ENCODE results near the gene SH3BP2.

SH3BP2 gene

GRCh38 chr4:2858451-2859217 lies 65.7 kb downstream of the SH3BP2 start:
- no peak for DNase-seq

DNA sequence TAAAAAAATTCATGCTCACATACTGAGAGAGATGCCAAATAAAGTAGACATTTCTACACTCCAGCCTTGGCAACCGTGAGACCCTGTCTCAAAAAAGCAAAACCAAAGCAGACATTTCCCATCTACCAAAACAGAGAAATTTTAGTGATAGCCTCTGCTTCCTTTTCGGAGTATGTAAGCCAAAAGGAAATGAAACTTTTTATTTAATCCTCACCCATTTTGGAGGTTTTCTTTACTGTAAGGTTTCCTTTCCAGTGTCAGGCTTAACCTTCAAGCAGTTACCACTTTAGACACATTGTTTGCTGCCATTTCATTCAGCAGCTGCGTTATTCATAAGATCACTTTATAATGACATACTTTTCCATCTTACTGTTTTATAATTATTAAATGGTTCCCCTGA lies 66.6 kb downstream of the SH3BP2 start:
- no peak for DNase-seq

DNA sequence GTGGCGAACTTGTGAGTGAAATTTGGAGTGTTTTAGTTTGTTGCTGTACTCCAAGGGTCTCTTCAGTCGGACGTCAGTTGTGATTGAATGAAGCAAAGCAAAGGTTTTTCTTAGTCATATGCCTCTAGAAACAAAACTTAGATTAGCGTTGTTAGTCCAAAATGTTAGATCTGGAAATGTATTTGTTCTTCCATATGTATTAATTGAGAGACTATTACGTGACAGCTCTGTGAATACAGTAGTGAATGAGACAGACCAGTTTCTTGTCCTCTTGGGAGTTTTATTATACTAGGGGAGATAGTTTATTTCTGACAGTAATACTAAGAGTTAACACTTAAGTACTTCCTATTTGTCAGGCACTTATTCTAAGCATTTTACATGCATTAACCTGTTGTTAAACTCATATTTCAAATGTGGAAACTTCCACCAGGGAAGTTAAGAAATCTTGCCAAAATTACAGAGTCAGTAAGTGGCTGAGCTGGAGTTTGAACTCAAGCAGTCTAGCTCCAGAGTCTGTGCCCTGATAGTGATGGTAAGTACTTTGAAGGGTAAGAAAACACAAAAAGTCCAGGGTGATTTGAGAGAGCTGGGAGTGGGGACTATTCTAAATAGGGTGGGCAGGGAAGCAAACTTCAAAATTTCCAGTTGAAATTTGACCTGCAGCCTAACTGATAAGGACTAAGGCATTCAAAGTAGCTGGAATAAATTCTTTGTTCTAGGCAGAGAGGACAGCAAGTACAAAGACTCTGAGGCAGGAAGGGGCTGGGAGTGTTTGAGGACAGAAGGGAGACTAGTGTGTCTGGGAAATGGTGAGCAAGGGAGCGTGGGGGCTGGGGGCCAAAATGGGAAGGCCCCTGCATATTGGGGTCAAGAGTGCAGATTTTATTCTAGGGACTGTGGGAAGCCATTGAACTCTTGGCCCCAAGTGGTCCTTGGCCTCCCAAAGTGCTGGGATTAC lies 67.8 kb downstream of the SH3BP2 start:
- no peak for DNase-seq

GRCh38 chr4:2861631-2862436 lies 68.9 kb downstream of the SH3BP2 start:
- DNase-seq: no peak

DNA sequence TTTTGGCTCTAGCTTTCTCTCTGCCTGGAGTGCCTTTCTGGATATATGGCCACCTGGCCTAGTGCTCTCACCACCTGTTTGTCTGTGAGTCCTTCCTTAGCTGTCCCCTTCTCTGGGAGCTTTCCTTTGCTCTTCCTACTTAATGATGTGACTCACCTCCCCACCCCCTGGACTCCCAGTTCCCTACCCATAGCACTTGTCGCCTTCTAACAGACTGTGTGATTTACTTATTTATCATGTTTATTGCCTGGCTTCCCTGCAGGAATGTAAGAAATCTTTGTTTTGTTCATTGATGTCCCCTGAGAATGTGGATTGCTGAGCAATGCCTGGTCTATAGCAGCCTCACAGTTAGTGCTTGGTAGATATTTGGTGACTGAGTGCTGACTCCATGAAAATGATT lies 69.6 kb downstream of the SH3BP2 start:
- DNase-seq: no peak

DNA sequence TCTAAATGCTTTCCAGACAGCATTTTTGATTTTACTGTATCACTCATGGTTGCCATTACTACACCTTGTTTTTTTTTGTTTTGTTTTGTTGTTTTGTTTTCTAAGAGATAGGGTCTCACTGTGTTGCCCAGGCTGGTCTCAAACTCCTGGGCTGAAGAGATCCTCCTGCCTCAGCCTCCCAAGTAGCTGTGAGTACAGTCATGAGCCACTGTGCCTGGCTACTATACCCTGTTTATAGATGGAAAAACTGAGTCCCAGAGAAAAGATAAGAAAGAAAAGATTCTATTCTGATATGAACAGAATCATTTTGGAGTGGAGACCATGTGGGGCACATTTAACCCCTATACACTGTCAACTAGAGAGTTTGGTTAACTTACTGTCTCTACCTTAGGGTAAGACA lies 70.8 kb downstream of the SH3BP2 start:
- no peak for DNase-seq

- DNase-seq: no peak
These were observed 72.4 kb downstream of the SH3BP2 start for GRCh38 chr4:2865196-2865780.

DNA sequence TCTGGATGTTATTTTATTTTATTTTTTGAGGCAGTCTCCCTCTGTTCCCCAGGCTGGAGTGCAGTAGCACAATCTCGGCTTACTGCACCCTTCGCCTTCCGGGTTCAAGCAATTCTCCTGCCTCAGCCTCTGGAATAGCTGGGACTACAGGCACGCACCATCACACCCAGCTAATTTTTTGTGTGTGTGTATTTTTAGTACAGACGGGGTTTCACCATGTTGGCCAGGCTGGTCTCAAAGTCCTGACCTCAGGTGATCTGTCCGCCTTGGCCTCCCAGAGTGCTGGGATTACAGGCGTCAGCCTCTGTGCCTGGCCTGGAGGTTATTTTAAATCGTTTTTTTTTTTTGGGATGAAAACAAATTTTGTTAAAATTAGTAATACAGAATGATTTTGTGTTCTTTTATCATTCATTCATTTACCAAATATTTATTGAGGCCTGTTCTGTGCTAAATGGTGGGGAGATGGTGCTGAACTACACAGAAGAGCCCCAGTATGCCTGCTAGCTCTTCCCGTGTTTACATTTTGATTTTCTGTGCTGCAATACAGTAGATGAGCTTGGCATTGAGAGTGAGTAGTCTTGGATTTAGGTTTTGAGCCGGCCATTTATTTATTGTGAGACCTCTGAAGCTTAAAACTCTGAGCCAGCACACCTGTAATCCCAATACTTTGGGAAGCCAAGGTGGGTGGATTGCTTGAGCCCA lies 73.4 kb downstream of the SH3BP2 start:
- DNase-seq: no peak

- no peak for DNase-seq
These were observed 74.0 kb downstream of the SH3BP2 start for GRCh38 chr4:2866891-2867290.

GRCh38 chr4:2867758-2868491 lies 75.0 kb downstream of the SH3BP2 start:
- no peak for DNase-seq

DNA sequence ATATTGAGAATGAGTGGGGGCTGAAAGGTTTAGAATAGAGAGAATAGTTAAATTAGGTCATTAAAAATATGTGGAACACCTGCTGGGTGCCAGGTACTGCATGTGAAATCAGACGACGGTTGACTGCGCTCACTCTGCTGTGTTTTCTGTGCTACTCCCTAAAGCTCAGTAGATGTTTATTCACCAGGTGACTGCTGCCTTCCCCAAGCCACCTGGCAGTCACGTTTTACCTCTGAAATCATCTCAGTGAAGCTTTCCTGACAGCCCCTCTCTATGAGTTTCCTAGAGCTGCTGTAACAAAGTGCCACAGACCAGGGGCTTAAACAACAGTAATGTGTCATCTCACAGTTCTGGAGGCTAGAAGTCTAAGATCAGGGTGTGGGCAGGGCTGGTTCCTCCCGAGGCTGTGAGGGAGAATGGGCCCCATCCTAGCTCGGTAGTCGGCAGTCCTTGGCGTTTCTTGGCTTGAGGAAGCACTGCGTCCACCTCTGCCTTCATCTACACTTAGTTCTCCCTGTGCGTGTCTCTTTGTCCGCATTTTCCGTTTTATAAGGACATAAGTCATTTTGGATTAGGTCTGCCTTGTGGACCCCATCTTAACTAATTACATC lies 76.1 kb downstream of the SH3BP2 start:
- DNase-seq: no peak

DNA sequence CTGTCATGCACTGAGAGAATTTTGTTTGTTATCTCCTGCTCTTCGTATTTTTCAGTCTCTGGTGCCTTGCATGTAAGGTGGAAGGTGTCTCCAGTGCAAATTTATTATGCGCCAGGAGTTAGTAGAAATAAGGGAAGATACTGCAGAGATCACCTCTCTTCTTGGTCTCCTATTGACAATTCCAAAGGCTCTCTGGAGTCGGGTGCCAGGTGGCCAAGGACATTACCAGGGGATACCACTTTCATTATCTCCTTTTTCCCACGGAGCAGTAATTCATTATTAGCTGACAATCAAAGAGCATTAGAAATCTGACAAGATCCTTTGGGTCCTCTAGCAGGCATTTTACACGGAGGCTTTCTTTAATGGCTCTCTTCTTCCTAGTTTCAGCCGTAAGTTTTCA lies 76.8 kb downstream of the SH3BP2 start:
- no peak for DNase-seq

DNA sequence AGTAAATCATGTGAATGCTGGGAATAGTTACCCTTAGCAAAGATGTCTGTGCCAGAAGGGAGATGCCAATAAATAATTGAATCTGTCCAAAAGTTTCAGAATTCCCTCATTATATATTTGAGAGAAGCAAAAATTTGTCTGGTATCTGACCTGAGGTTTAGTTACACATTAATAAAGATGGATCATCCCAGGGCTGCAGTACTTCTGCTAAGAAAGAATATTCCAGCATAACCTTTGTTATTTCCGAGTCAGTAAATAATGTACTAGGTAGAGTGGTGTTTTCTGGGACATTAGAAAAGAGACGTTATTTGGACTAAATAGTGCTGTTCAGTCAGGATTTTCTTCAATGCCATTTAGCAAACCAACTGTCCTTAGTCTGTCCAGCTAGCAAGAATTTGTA lies 77.2 kb downstream of the SH3BP2 start:
- no peak for DNase-seq

- DNase-seq: no peak
These were observed 78.6 kb downstream of the SH3BP2 start for GRCh38 chr4:2871466-2871865.

DNA sequence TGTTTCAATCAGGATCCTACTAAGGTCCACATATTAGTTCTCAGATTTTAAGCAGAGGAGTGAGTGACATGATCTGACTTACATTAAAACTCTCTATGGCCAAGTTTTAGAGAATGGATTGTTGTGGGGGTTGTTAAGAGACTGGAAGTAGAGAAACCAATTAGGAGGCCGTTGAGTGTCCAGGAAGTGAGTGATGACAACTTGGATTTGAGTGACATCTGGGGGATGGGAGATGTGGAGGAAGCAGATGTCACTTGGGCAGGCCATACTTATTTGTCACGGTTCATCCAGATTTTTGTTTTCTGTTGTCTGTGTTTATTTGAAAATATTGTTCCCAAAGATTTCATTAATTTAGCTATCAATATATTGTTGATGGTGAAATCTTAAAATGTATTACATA lies 79.0 kb downstream of the SH3BP2 start:
- DNase-seq: no peak

- no peak for DNase-seq
These were observed 80.4 kb downstream of the SH3BP2 start for GRCh38 chr4:2873329-2873728.

DNA sequence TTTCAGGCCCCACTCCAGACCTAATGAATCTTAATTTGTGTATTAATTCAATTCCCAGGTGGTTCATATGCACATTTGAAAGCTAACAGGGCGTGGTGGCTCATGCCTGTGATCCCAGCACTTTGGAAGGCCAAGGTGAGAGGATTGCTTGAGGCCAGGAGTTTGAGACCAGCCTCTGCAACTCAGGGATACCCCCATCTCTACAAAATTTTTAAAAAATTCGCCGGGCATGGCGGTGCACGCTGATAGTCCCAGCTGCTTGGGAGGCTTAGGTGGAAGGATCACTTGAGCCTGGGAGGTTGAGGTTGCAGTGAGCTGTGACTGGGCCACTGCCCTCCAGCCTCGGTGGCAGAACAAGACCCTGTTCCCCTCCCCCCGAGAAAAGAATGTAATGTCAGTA lies 82.0 kb downstream of the SH3BP2 start:
- no peak for DNase-seq

DNA sequence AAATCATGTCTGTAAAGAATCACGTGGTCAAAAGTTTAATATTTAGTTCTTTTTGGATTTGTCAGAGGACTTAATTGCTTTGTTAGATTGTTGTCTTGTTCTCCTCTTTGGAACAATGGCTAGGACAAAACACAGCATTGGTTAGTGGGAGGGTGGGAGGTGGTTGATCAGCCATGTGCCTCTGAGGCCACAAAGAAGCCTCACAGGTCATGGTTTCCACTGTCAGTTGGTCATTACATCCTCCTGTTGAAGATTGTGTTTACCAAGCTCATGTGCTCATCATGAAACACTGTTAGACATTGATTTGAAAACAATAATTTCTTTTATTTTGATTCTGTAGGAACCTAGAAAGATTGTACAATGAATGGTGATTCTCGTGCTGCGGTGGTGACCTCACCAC lies 82.7 kb downstream of the SH3BP2 start:
- DNase-seq: no peak

GRCh38 chr4:2878346-2878745 lies 85.5 kb downstream of the SH3BP2 start:
- DNase-seq: no peak

GRCh38 chr4:2879026-2879425 lies 86.1 kb downstream of the SH3BP2 start:
- no peak for DNase-seq

DNA sequence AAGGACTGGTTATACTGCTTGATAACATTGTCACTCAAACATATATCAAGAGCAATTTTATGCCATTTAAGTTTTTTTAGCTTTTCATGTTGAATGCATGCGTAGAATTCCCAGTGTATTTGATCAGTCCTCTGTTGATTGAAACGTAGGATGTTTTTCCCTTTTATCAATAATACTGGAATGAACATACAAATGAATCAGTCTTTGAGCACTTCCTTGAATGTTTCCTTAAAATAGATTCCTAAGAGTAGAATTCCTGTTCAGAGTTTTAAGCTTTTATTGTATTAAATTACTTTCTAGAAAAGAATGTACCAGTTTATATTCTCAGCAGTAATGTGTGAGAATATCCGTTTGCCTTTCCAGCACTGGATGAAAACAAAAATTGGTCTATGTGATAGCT lies 88.5 kb downstream of the SH3BP2 start:
- DNase-seq: no peak

Measured in effector CD8-positive, alpha-beta T cell (primary cell).